Brain microvascular endothelial cell (primary cell): Measurements from ENCODE around the gene TNNI2.
"Not testable (repeated sequence)": the region's sequence is repeated elsewhere in the genome, so short reads cannot be mapped to it uniquely, and the experiment has no call there.

Experiments
- DNase-seq: peaks from one replicate; pipeline ENCODE4 v3.0.0-alpha.2; 2020
- H3K27ac ChIP-seq: fragments of 250-450 bp; sonication (Bioruptor Pico); 2 replicates; pipeline ENCODE4 v1.5.1; 2020; ENCODE audit warnings: mild to moderate bottlenecking, moderate library complexity
- H3K27me3 ChIP-seq: fragments of 250-450 bp; sonication (Bioruptor Pico); replicated peaks from 2 replicates; pipeline ENCODE4 v1.5.1; 2020; ENCODE audit warnings: mild to moderate bottlenecking
- H3K36me3 ChIP-seq: fragments of 250-450 bp; sonication (Bioruptor Pico); replicated peaks from 2 replicates; pipeline ENCODE4 v1.5.1; 2020; ENCODE audit warnings: mild to moderate bottlenecking
- H3K4me3 ChIP-seq: 2 replicates; pipeline ENCODE4 v1.5.1; 2011; ENCODE audit warnings: low read depth, mild to moderate bottlenecking, control low read depth, low read length, moderate library complexity
- CTCF ChIP-seq: IDR thresholded peaks from 2 replicates; pipeline ENCODE4 v1.5.1; 2011; ENCODE audit warnings: low read depth, mild to moderate bottlenecking, moderate library complexity, low read length, control low read depth, inconsistent platforms; ENCODE audit errors: missing control alignments
- in situ Hi-C: cut with HindIII; loops from 2 replicates; pipeline ENCODE4 v1.10.0; 2017; ENCODE audit warnings: low sequenced_read_pairs, low pct_ligation_motif_present

Gene TNNI2

GRCh38 chr11:1870721-1871466, 32.1 kb downstream of the TNNI2 start:
- no peak overlapping the region for H3K4me3 ChIP-seq
- no peak for DNase-seq
- in situ Hi-C loops = no loop called here
- TF ChIP-seq CTCF = no peak
- H3K27me3 ChIP-seq = peaks cover 5% of the 10 kb centered on the region
- no peaks in the 10 kb centered on the region for H3K36me3 ChIP-seq
- no peak overlapping the region for H3K27ac ChIP-seq

- no peak for DNase-seq
- TF ChIP-seq CTCF = no peak
- H3K27me3 ChIP-seq = peaks cover 5% of the 10 kb centered on the region
- H3K36me3 ChIP-seq = no peaks in the 10 kb centered on the region
- in situ Hi-C loops = no loop called here
- no peak overlapping the region for H3K27ac ChIP-seq
- no peak overlapping the region for H3K4me3 ChIP-seq
Measured at GRCh38 chr11:1871531-1871930, 32.8 kb downstream of the TNNI2 start.

GRCh38 chr11:1872267-1872985, 33.6 kb downstream of the TNNI2 start:
- no peaks in the 10 kb centered on the region for H3K36me3 ChIP-seq
- no peak for DNase-seq
- H3K4me3 ChIP-seq = no peak overlapping the region
- peaks cover 5% of the 10 kb centered on the region for H3K27me3 ChIP-seq
- in situ Hi-C loops = no loop called here
- no peak overlapping the region for H3K27ac ChIP-seq
- no peak for TF ChIP-seq CTCF

- H3K27me3 ChIP-seq = peaks cover 5% of the 10 kb centered on the region
- no peak for TF ChIP-seq CTCF
Measured at GRCh38 chr11:1873048-1873812, 34.4 kb downstream of the TNNI2 start.

GRCh38 chr11:1873813-1874150, 35.0 kb downstream of the TNNI2 start:
- H3K27ac ChIP-seq, H3K4me3 ChIP-seq, in situ Hi-C loops, H3K36me3 ChIP-seq, H3K27me3 ChIP-seq, DNase-seq: not testable (repeated sequence)

More at GRCh38 chr11:1873048-1873812, 34.4 kb downstream of the TNNI2 start:
- DNase-seq = no peak
- no peak overlapping the region for H3K4me3 ChIP-seq
- H3K36me3 ChIP-seq = no peaks in the 10 kb centered on the region
- no peak overlapping the region for H3K27ac ChIP-seq
- in situ Hi-C loops = no loop called here

- H3K27me3 ChIP-seq, H3K4me3 ChIP-seq, H3K36me3 ChIP-seq, DNase-seq, in situ Hi-C loops, H3K27ac ChIP-seq: not testable (repeated sequence)
Measured at GRCh38 chr11:1874441-1875092, 35.8 kb downstream of the TNNI2 start.
